Measurements from ENCODE around the gene KIAA1755. TPM values are rescaled to one million over a fixed set of nuclear protein-coding genes. Genes with fewer than 3 reads are reported as not detected.
A peak's percentile ranks its signal among the peaks of the same experiment; 100 is the strongest.

The KIAA1755 gene
- total and polyA plus RNA-seq, 10 of the 15 experiments (the other 5 are each of a cell fraction or from before 2014, with no cell fraction given), result not detected

- no peak for ATAC-seq
- Histone ChIP-seq H3K9me3 (replicated peaks; ENCODE audit: control insufficient read depth, insufficient read depth, low read length) (no peaks in the 10 kb centered on the region; the same call in 2 of the 3 replicates), H3K27ac (ENCODE audit: control insufficient read depth, insufficient read depth) (no peak overlapping the region), H3K9ac (ENCODE audit: control insufficient read depth, insufficient read depth, low read length) (no peak overlapping the region), H4K20me1 (ENCODE audit: control insufficient read depth, insufficient read depth) (no peaks in the 10 kb centered on the region), H3K4me2 (ENCODE audit: control insufficient read depth, insufficient read depth) (no peak overlapping the region; the same call in 1 of the 2 replicates), H3K4me3 (no peak overlapping the region), H3K79me2 (ENCODE audit: control insufficient read depth, insufficient read depth, low read length) (no peaks in the 10 kb centered on the region), H3K4me1 (ENCODE audit: control insufficient read depth, insufficient read depth, low read length) (peaks cover 17% of the 10 kb centered on the region), H3K36me3 (ENCODE audit: control insufficient read depth in 2 of 2, insufficient read depth in 2 of 2, low read length in 1 of 2) (no peaks in the 10 kb centered on the region), H3K27me3 (replicated peaks in 1 of 2; ENCODE audit: control insufficient read depth in 2 of 2, insufficient read depth in 2 of 2, low read length in 1 of 2) (no peaks in the 10 kb centered on the region; a peak in 1 of 4 replicates), H2AFZ (ENCODE audit: control insufficient read depth, low read depth, low read length) (no peak overlapping the region)
- in situ Hi-C loops (cut with MboI) (loop anchor here (25.0 kb wide), 1 partner anchor 107 kb away; no protein-coding TSS in a partner anchor), intact Hi-C loops (cut with micrococcal nuclease; ENCODE audit: unreplicated experiment) (loop anchor here (5.0 kb wide), 2 partner anchors 53 to 607 kb away; no protein-coding TSS in a partner anchor)
- SMC1A ChIA-PET (ENCODE audit: uncharacterized antibody, unreplicated experiment), result interaction anchor here (0.8 to 10.1 kb wide), 4 partner anchors 75 to 111 kb away, joined by 3 to 117 read pairs (median 6); no protein-coding TSS in a partner anchor
- no peak for FAIRE-seq
- TF ChIP-seq RFX5 (IDR thresholded peaks at IDR 0.05; ENCODE audit: low read depth, low read length) (no peak), IKZF1 (conservative IDR thresholded peaks at IDR 0.05) (no peak), CHD4 (IDR thresholded peaks at IDR 0.05) (no peak), EED (IDR thresholded peaks at IDR 0.05; ENCODE audit: low read depth) (no peak)
- POLR2A ChIA-PET, result no interaction called here
- CTCF ChIA-PET, result interaction anchor here (0.7 to 4.2 kb wide), 7 partner anchors 15 to 119 kb away, joined by 4 to 39 read pairs (median 9); no protein-coding TSS in a partner anchor
- BruUV-seq (replicated peaks), result no TSS peak
- 64% methylated on average over 5 of the region's 6 CpGs for WGBS (ENCODE audit: insufficient coverage, insufficient replicate concordance, low lambda C conversion rate, missing lambda C conversion rate)
- no peak for DNase-seq (ENCODE audit: low read depth, low spot score)
- RAD21 ChIA-PET (ENCODE audit: unreplicated experiment), result interaction anchor here (1.0 to 5.2 kb wide), 4 partner anchors 51 to 112 kb away, joined by 3 to 39 read pairs (median 4); no protein-coding TSS in a partner anchor
Observed at GRCh38 chr20:38169636-38170193, 90.8 kb downstream of the KIAA1755 start.

- ATAC-seq (no peak), DNase-seq (ENCODE audit: low read depth, low spot score) (no peak), FAIRE-seq (no peak)
- in situ Hi-C loops (cut with MboI) (loop anchor here (25.0 kb wide), 1 partner anchor 107 kb away; no protein-coding TSS in a partner anchor), intact Hi-C loops (cut with micrococcal nuclease; ENCODE audit: unreplicated experiment) (loop anchor here (5.0 kb wide), 2 partner anchors 53 to 607 kb away; no protein-coding TSS in a partner anchor)
- Histone ChIP-seq H3K27me3 (replicated peaks in 1 of 2; ENCODE audit: control insufficient read depth in 2 of 2, insufficient read depth in 2 of 2, low read length in 1 of 2) (no peaks in the 10 kb centered on the region; a peak in 1 of 4 replicates), H3K9me3 (replicated peaks; ENCODE audit: control insufficient read depth, insufficient read depth, low read length) (no peaks in the 10 kb centered on the region), H3K9ac (ENCODE audit: control insufficient read depth, insufficient read depth, low read length) (no peak overlapping the region; the same call in 1 of the 2 replicates), H3K79me2 (ENCODE audit: control insufficient read depth, insufficient read depth, low read length) (no peaks in the 10 kb centered on the region), H4K20me1 (ENCODE audit: control insufficient read depth, insufficient read depth) (no peaks in the 10 kb centered on the region), H3K27ac (ENCODE audit: control insufficient read depth, insufficient read depth) (no peak overlapping the region), H3K4me1 (ENCODE audit: control insufficient read depth, insufficient read depth, low read length) (peaks cover 17% of the 10 kb centered on the region), H3K4me3 (no peak overlapping the region), H3K36me3 (ENCODE audit: control insufficient read depth in 2 of 2, insufficient read depth in 2 of 2, low read length in 1 of 2) (no peaks in the 10 kb centered on the region), H2AFZ (ENCODE audit: control insufficient read depth, low read depth, low read length) (peak overlapping the region; percentile 15; the same call in 1 of the 2 replicates), H3K4me2 (ENCODE audit: control insufficient read depth, insufficient read depth) (no peak overlapping the region)
- SMC1A ChIA-PET (ENCODE audit: uncharacterized antibody, unreplicated experiment), result interaction anchor here (0.8 to 10.1 kb wide), 6 partner anchors 8 to 110 kb away, joined by 3 to 117 read pairs (median 6); no protein-coding TSS in a partner anchor
- no TSS peak for BruUV-seq (replicated peaks)
- RAD21 ChIA-PET (ENCODE audit: unreplicated experiment), result interaction anchor here (1.0 to 5.2 kb wide), 3 partner anchors 52 to 111 kb away, joined by 3 to 39 read pairs (median 4); no protein-coding TSS in a partner anchor
- POLR2A ChIA-PET, result no interaction called here
- TF ChIP-seq NR2F1 (conservative IDR thresholded peaks at IDR 0.05), result peak; percentile 33; the same call in 1 of the 2 replicates
- TF ChIP-seq SMAD5 (IDR thresholded peaks at IDR 0.05; ENCODE audit: low read depth), result no peak
- 0 out of 2 replicates have a peak, but pooled peaks have one; percentile 8 for TF ChIP-seq NR2C1 (IDR thresholded peaks at IDR 0.05)
- TF ChIP-seq SPI1 (IDR thresholded peaks at IDR 0.05; ENCODE audit: borderline replicate concordance, insufficient read depth, low read depth, low read length), result peak; percentile 58; the same call in 1 of the 2 replicates
- TF ChIP-seq, protein P1, sequence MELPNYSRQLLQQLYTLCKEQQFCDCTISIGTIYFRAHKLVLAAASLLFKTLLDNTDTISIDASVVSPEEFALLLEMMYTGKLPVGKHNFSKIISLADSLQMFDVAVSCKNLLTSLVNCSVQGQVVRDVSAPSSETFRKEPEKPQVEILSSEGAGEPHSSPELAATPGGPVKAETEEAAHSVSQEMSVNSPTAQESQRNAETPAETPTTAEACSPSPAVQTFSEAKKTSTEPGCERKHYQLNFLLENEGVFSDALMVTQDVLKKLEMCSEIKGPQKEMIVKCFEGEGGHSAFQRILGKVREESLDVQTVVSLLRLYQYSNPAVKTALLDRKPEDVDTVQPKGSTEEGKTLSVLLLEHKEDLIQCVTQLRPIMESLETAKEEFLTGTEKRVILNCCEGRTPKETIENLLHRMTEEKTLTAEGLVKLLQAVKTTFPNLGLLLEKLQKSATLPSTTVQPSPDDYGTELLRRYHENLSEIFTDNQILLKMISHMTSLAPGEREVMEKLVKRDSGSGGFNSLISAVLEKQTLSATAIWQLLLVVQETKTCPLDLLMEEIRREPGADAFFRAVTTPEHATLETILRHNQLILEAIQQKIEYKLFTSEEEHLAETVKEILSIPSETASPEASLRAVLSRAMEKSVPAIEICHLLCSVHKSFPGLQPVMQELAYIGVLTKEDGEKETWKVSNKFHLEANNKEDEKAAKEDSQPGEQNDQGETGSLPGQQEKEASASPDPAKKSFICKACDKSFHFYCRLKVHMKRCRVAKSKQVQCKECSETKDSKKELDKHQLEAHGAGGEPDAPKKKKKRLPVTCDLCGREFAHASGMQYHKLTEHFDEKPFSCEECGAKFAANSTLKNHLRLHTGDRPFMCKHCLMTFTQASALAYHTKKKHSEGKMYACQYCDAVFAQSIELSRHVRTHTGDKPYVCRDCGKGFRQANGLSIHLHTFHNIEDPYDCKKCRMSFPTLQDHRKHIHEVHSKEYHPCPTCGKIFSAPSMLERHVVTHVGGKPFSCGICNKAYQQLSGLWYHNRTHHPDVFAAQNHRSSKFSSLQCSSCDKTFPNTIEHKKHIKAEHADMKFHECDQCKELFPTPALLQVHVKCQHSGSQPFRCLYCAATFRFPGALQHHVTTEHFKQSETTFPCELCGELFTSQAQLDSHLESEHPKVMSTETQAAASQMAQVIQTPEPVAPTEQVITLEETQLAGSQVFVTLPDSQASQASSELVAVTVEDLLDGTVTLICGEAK (IDR thresholded peaks at IDR 0.05; ENCODE audit: borderline replicate concordance), result no peak
- CTCF ChIA-PET, result interaction anchor here (1.3 to 4.2 kb wide), 7 partner anchors 52 to 118 kb away, joined by 4 to 39 read pairs (median 14); no protein-coding TSS in a partner anchor
- WGBS (ENCODE audit: insufficient coverage, insufficient replicate concordance, low lambda C conversion rate, missing lambda C conversion rate), result 56% methylated on average over 7 of the region's 8 CpGs
Observed at GRCh38 chr20:38168791-38169589, 91.5 kb downstream of the KIAA1755 start.

Data from GM12878 (cell line).